ENCODE data around the gene MAN1A1. TPM values are rescaled to one million over a fixed set of nuclear protein-coding genes. Genes with fewer than 3 reads are reported as not detected.

The MAN1A1 gene
- total and polyA plus RNA-seq, 2 experiments from 2014 or later = 2.0 to 8.7 TPM

DNA sequence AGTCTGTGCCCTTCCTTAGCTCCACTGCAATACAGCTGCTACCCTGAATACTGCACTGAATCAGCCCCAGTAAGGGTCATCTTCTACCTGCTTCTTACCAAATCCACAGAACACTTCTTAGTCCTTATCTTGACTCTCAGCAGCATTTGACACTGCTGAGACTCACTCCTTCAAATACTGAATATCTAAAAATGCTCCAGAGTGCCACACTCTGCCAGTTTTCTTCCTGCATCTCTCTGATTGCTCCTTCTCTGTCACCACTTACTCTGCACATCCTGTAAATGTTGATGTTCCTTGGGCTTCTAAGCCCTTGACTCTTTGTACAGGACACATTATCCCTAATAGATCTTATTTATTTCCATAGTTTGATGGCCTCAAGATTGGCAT lies 19.8 kb downstream of the MAN1A1 start (continued):
- TF ChIP-seq, protein P1, sequence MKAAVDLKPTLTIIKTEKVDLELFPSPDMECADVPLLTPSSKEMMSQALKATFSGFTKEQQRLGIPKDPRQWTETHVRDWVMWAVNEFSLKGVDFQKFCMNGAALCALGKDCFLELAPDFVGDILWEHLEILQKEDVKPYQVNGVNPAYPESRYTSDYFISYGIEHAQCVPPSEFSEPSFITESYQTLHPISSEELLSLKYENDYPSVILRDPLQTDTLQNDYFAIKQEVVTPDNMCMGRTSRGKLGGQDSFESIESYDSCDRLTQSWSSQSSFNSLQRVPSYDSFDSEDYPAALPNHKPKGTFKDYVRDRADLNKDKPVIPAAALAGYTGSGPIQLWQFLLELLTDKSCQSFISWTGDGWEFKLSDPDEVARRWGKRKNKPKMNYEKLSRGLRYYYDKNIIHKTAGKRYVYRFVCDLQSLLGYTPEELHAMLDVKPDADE (IDR thresholded peaks at IDR 0.05) = no peak
- TF ChIP-seq POLR2AphosphoS5 (IDR thresholded peaks at IDR 0.05; ENCODE audit: low read depth) = no peak
- no peak for TF ChIP-seq EZH2 (IDR thresholded peaks at IDR 0.05; ENCODE audit: low read depth, unreplicated experiment)
- no peak for TF ChIP-seq EZH2phosphoT487 (IDR thresholded peaks at IDR 0.05; ENCODE audit: unreplicated experiment)
- no peak for TF ChIP-seq JUNB (IDR thresholded peaks at IDR 0.05; ENCODE audit: unreplicated experiment)
- TF ChIP-seq, protein P2, sequence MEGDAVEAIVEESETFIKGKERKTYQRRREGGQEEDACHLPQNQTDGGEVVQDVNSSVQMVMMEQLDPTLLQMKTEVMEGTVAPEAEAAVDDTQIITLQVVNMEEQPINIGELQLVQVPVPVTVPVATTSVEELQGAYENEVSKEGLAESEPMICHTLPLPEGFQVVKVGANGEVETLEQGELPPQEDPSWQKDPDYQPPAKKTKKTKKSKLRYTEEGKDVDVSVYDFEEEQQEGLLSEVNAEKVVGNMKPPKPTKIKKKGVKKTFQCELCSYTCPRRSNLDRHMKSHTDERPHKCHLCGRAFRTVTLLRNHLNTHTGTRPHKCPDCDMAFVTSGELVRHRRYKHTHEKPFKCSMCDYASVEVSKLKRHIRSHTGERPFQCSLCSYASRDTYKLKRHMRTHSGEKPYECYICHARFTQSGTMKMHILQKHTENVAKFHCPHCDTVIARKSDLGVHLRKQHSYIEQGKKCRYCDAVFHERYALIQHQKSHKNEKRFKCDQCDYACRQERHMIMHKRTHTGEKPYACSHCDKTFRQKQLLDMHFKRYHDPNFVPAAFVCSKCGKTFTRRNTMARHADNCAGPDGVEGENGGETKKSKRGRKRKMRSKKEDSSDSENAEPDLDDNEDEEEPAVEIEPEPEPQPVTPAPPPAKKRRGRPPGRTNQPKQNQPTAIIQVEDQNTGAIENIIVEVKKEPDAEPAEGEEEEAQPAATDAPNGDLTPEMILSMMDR (conservative IDR thresholded peaks at IDR 0.05; ENCODE audit: low read depth in 2 of 2) = no peak
- no peak for TF ChIP-seq NANOG (IDR thresholded peaks at IDR 0.05; ENCODE audit: borderline replicate concordance)
- TF ChIP-seq ZNF114 (CRISPR knock-in tag; IDR thresholded peaks at IDR 0.05) = no peak
- TF ChIP-seq, protein P3, sequence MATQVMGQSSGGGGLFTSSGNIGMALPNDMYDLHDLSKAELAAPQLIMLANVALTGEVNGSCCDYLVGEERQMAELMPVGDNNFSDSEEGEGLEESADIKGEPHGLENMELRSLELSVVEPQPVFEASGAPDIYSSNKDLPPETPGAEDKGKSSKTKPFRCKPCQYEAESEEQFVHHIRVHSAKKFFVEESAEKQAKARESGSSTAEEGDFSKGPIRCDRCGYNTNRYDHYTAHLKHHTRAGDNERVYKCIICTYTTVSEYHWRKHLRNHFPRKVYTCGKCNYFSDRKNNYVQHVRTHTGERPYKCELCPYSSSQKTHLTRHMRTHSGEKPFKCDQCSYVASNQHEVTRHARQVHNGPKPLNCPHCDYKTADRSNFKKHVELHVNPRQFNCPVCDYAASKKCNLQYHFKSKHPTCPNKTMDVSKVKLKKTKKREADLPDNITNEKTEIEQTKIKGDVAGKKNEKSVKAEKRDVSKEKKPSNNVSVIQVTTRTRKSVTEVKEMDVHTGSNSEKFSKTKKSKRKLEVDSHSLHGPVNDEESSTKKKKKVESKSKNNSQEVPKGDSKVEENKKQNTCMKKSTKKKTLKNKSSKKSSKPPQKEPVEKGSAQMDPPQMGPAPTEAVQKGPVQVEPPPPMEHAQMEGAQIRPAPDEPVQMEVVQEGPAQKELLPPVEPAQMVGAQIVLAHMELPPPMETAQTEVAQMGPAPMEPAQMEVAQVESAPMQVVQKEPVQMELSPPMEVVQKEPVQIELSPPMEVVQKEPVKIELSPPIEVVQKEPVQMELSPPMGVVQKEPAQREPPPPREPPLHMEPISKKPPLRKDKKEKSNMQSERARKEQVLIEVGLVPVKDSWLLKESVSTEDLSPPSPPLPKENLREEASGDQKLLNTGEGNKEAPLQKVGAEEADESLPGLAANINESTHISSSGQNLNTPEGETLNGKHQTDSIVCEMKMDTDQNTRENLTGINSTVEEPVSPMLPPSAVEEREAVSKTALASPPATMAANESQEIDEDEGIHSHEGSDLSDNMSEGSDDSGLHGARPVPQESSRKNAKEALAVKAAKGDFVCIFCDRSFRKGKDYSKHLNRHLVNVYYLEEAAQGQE (IDR thresholded peaks at IDR 0.05; ENCODE audit: unreplicated experiment) = no peak

DNA sequence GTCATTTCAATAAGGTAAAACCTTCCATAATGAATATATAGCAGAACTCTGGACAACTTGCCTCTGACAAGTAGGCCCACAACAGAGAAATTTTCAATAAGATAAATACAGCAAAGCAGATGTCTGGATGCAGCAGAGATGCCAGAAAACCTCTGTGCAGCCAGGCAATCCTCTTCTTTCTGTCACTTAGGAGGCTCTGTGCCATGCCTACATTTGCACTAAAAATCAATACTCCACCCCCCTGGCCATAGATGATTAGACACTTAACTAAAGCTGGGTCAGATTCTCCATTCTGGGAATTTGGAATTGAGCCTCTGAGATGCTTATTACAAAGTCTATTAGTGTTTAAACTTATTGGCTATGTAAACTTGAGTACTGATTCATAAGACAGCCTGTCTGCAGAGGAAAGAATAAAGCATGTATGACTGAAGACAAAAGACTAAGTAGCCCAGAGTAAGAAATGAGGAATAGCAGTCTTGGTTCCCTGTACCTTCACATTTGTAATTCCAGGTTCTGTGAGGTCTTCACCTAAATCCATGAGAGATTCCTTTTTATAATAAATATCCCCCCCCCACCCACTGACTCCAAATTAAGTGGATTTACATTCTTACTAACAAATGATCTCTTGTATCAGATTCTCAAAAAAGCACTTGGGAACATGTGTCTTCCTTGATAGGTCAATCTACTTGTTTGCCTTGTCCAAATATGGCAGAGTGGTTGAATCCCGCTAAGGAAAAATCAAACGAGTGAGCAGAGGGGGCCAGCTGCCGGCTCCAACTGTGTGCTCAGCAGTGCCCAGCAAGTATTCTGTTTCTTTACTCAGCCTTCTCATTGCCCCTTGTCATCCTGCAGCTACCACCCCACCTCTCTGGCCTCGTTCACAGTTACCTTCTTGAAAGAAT lies 20.4 kb downstream of the MAN1A1 start:
- DNase-seq (ENCODE audit: low spot score) (no peak), ATAC-seq (no peak)
- H3K79me2 ChIP-seq (replicated peaks; ENCODE audit: insufficient read depth) = no peaks in the 10 kb centered on the region
- Mint-ChIP-seq H3K27ac (0 out of 2 replicates have a peak overlapping the region, but pooled peaks have one; percentile 1), H3K4me3 (no peak overlapping the region), H3K36me3 (ENCODE audit: low read depth) (no peaks in the 10 kb centered on the region), H3K27me3 (ENCODE audit: insufficient read depth, low read depth, poor library complexity) (no peaks in the 10 kb centered on the region), H3K9me3 (no peaks in the 10 kb centered on the region), H3K4me1 (peaks cover 7% of the 10 kb centered on the region)
- H3K4me1 ChIP-seq (ENCODE audit: insufficient read depth) = peaks cover 5% of the 10 kb centered on the region; the same call in 1 of the 2 replicates
- H3F3A ChIP-seq (replicated peaks; ENCODE audit: low read depth) = no peaks in the 10 kb centered on the region
- no peaks in the 10 kb centered on the region for H3K36me3 ChIP-seq (ENCODE audit: insufficient read depth)
- H3K9me2 ChIP-seq (ENCODE audit: insufficient read depth) = no peaks in the 10 kb centered on the region
- H2AFZ ChIP-seq = no peak overlapping the region
- H3K4me2 ChIP-seq = no peak overlapping the region
- no peak overlapping the region for H3K4me3 ChIP-seq
- no peaks in the 10 kb centered on the region for H3K27me3 ChIP-seq (ENCODE audit: insufficient read depth)
- H4K20me1 ChIP-seq (replicated peaks; ENCODE audit: insufficient read depth) = no peaks in the 10 kb centered on the region
- H3K27ac ChIP-seq (ENCODE audit: low read depth) = no peak overlapping the region
- no peak for TF ChIP-seq CREB1 (CRISPR knock-in tag; IDR thresholded peaks at IDR 0.05; ENCODE audit: low read depth)
- TF ChIP-seq, protein P2 (conservative IDR thresholded peaks at IDR 0.05; ENCODE audit: low read depth in 2 of 2) = no peak
- TF ChIP-seq EZH2phosphoT487 (IDR thresholded peaks at IDR 0.05; ENCODE audit: unreplicated experiment) = no peak
- TF ChIP-seq STAT1 (IDR thresholded peaks at IDR 0.05; ENCODE audit: unreplicated experiment) = no peak
- no peak for TF ChIP-seq EZH2 (IDR thresholded peaks at IDR 0.05; ENCODE audit: low read depth, unreplicated experiment)
- no peak for TF ChIP-seq ZNF114 (CRISPR knock-in tag; IDR thresholded peaks at IDR 0.05)
- TF ChIP-seq, protein P3 (IDR thresholded peaks at IDR 0.05; ENCODE audit: unreplicated experiment) = no peak
- TF ChIP-seq NANOG (IDR thresholded peaks at IDR 0.05; ENCODE audit: borderline replicate concordance) = no peak
- no peak for TF ChIP-seq POLR2AphosphoS5 (IDR thresholded peaks at IDR 0.05; ENCODE audit: low read depth)
